Measurements from ENCODE around the gene DVL2.

The DVL2 gene

GRCh38 chr17:7242717-7243452 is 8.6 kb upstream of the DVL2 start:
- 2% methylated on average over 49 of the region's 49 CpGs for WGBS
- peak overlapping the region; percentile 95 for H3K27ac ChIP-seq (ENCODE audit: low read depth, low read length)
- H3K9me3 ChIP-seq (ENCODE audit: insufficient read depth, low read depth, low read length) = no peaks in the 10 kb centered on the region
- peak overlapping the region; percentile 88 for H3K9ac ChIP-seq (ENCODE audit: low read depth, low read length)
- H3K36me3 ChIP-seq (ENCODE audit: insufficient read depth, low read length) = peaks cover 37% of the 10 kb centered on the region
- H3K4me1 ChIP-seq (ENCODE audit: insufficient read depth, low read length) = peaks cover 14% of the 10 kb centered on the region; the same call in 1 of the 2 replicates
- peak overlapping the region; percentile 77 for H3K4me3 ChIP-seq (ENCODE audit: low read length)
- H3K27me3 ChIP-seq (ENCODE audit: insufficient read depth, low read length) = no peaks in the 10 kb centered on the region

- under 1% methylated on average over 62 of the region's 62 CpGs for WGBS
- H3K36me3 ChIP-seq (ENCODE audit: insufficient read depth, low read length) = peaks cover 41% of the 10 kb centered on the region
Observed at GRCh38 chr17:7241783-7242716, 7.7 kb upstream of the DVL2 start, which contains the start of gene GABARAP. Gene GABARAP, minus strand, starts transcription at chr17:7242449. Its CDS starts 119 bp downstream, at chr17:7242330.

GRCh38 chr17:7241090-7241733 is 6.9 kb upstream of the DVL2 start:
- 46% methylated on average over 9 of the region's 9 CpGs for WGBS
- Histone ChIP-seq H3K36me3 (ENCODE audit: insufficient read depth, low read length) (peaks cover 41% of the 10 kb centered on the region), H3K9ac (ENCODE audit: low read depth, low read length) (peak overlapping the region; percentile 88), H3K27ac (ENCODE audit: low read depth, low read length) (peak overlapping the region; percentile 95), H3K4me1 (ENCODE audit: insufficient read depth, low read length) (peaks cover 20% of the 10 kb centered on the region), H3K9me3 (ENCODE audit: insufficient read depth, low read depth, low read length) (no peaks in the 10 kb centered on the region), H3K4me3 (ENCODE audit: low read length) (peak overlapping the region; percentile 77), H3K27me3 (ENCODE audit: insufficient read depth, low read length) (no peaks in the 10 kb centered on the region)

More at GRCh38 chr17:7241783-7242716, 7.7 kb upstream of the DVL2 start, which contains the start of gene GABARAP:
- H3K27ac ChIP-seq (ENCODE audit: low read depth, low read length) = peak within 1 kb of the TSS; percentile 95
- no peaks in the 10 kb centered on the region for H3K27me3 ChIP-seq (ENCODE audit: insufficient read depth, low read length)
- H3K9me3 ChIP-seq (ENCODE audit: insufficient read depth, low read depth, low read length) = no peaks in the 10 kb centered on the region
- H3K4me1 ChIP-seq (ENCODE audit: insufficient read depth, low read length) = peaks cover 18% of the 10 kb centered on the region
- H3K4me3 ChIP-seq (ENCODE audit: low read length) = peak within 1 kb of the TSS; percentile 77
- H3K9ac ChIP-seq (ENCODE audit: low read depth, low read length) = peak within 1 kb of the TSS; percentile 88

GRCh38 chr17:7240375-7240774 is 6.1 kb upstream of the DVL2 start:
- Histone ChIP-seq H3K27me3 (ENCODE audit: insufficient read depth, low read length) (no peaks in the 10 kb centered on the region), H3K27ac (ENCODE audit: low read depth, low read length) (no peak overlapping the region; the same call in 1 of the 2 replicates), H3K36me3 (ENCODE audit: insufficient read depth, low read length) (peaks cover 42% of the 10 kb centered on the region), H3K9me3 (ENCODE audit: insufficient read depth, low read depth, low read length) (no peaks in the 10 kb centered on the region), H3K9ac (ENCODE audit: low read depth, low read length) (no peak overlapping the region), H3K4me1 (ENCODE audit: insufficient read depth, low read length) (peaks cover 20% of the 10 kb centered on the region), H3K4me3 (ENCODE audit: low read length) (peak overlapping the region; percentile 41)
- 74% methylated on average over 3 of the region's 4 CpGs for whole genome bisulfite sequencing

GRCh38 chr17:7239091-7240027 is 5.0 kb upstream of the DVL2 start, which contains the start of gene PHF23:
Gene PHF23, minus strand, starts transcription at chr17:7239457. Its CDS starts 178 bp downstream, at chr17:7239279.
- WGBS = under 1% methylated on average over 68 of the region's 72 CpGs
- peaks cover 44% of the 10 kb centered on the region for H3K36me3 ChIP-seq (ENCODE audit: insufficient read depth, low read length)
- H3K9ac ChIP-seq (ENCODE audit: low read depth, low read length) = peak within 1 kb of the TSS; percentile 84
- H3K9me3 ChIP-seq (ENCODE audit: insufficient read depth, low read depth, low read length) = no peaks in the 10 kb centered on the region
- peaks cover 20% of the 10 kb centered on the region for H3K4me1 ChIP-seq (ENCODE audit: insufficient read depth, low read length)
- peak within 1 kb of the TSS; percentile 80 for H3K4me3 ChIP-seq (ENCODE audit: low read length)
- H3K27me3 ChIP-seq (ENCODE audit: insufficient read depth, low read length) = no peaks in the 10 kb centered on the region
- H3K27ac ChIP-seq (ENCODE audit: low read depth, low read length) = peak within 1 kb of the TSS; percentile 76

- H3K4me3 ChIP-seq (ENCODE audit: low read length) = peak overlapping the region; percentile 80
- H3K36me3 ChIP-seq (ENCODE audit: insufficient read depth, low read length) = peaks cover 39% of the 10 kb centered on the region
- H3K9me3 ChIP-seq (ENCODE audit: insufficient read depth, low read depth, low read length) = no peaks in the 10 kb centered on the region
- H3K9ac ChIP-seq (ENCODE audit: low read depth, low read length) = peak overlapping the region; percentile 84
- H3K27ac ChIP-seq (ENCODE audit: low read depth, low read length) = peak overlapping the region; percentile 76
- WGBS = under 1% methylated on average over 30 of the region's 39 CpGs
- H3K27me3 ChIP-seq (ENCODE audit: insufficient read depth, low read length) = no peaks in the 10 kb centered on the region
- H3K4me1 ChIP-seq (ENCODE audit: insufficient read depth, low read length) = peaks cover 20% of the 10 kb centered on the region
Observed at GRCh38 chr17:7238420-7239090, 4.2 kb upstream of the DVL2 start.

- H3K27ac ChIP-seq (ENCODE audit: low read depth, low read length) = peak overlapping the region; percentile 93
- no peaks in the 10 kb centered on the region for H3K9me3 ChIP-seq (ENCODE audit: insufficient read depth, low read depth, low read length)
- peak overlapping the region; percentile 80 for H3K4me3 ChIP-seq (ENCODE audit: low read length)
- peaks cover 39% of the 10 kb centered on the region for H3K36me3 ChIP-seq (ENCODE audit: insufficient read depth, low read length)
- under 1% methylated on average over 69 of the region's 73 CpGs for WGBS
- H3K27me3 ChIP-seq (ENCODE audit: insufficient read depth, low read length) = no peaks in the 10 kb centered on the region
- H3K4me1 ChIP-seq (ENCODE audit: insufficient read depth, low read length) = peaks cover 20% of the 10 kb centered on the region
- peak overlapping the region; percentile 76 for H3K9ac ChIP-seq (ENCODE audit: low read depth, low read length)
Observed at GRCh38 chr17:7237761-7238419, 3.6 kb upstream of the DVL2 start.

- H3K27me3 ChIP-seq (ENCODE audit: insufficient read depth, low read length) = no peaks in the 10 kb centered on the region
- H3K4me1 ChIP-seq (ENCODE audit: insufficient read depth, low read length) = peaks cover 20% of the 10 kb centered on the region
- WGBS = 48% methylated on average over 6 of the region's 6 CpGs
- peaks cover 39% of the 10 kb centered on the region for H3K36me3 ChIP-seq (ENCODE audit: insufficient read depth, low read length)
- H3K9me3 ChIP-seq (ENCODE audit: insufficient read depth, low read depth, low read length) = no peaks in the 10 kb centered on the region
- peak overlapping the region; percentile 93 for H3K27ac ChIP-seq (ENCODE audit: low read depth, low read length)
- peak overlapping the region; percentile 76 for H3K9ac ChIP-seq (ENCODE audit: low read depth, low read length)
- H3K4me3 ChIP-seq (ENCODE audit: low read length) = peak overlapping the region; percentile 80
Observed at GRCh38 chr17:7237266-7237760, 3.0 kb upstream of the DVL2 start.

- peak overlapping the region; percentile 80 for H3K4me3 ChIP-seq (ENCODE audit: low read length)
- H3K27me3 ChIP-seq (ENCODE audit: insufficient read depth, low read length) = no peaks in the 10 kb centered on the region
- no peak overlapping the region for H3K9ac ChIP-seq (ENCODE audit: low read depth, low read length)
- no peaks in the 10 kb centered on the region for H3K9me3 ChIP-seq (ENCODE audit: insufficient read depth, low read depth, low read length)
- peak overlapping the region; percentile 93; the same call in 1 of the 2 replicates for H3K27ac ChIP-seq (ENCODE audit: low read depth, low read length)
- peaks cover 39% of the 10 kb centered on the region for H3K36me3 ChIP-seq (ENCODE audit: insufficient read depth, low read length)
- 92% methylated on average over 6 of the region's 6 CpGs for WGBS
- peaks cover 20% of the 10 kb centered on the region for H3K4me1 ChIP-seq (ENCODE audit: insufficient read depth, low read length)
Observed at GRCh38 chr17:7236808-7237207, 2.5 kb upstream of the DVL2 start.
